Mucosa of rectum (tissue), 2 donors: ENCODE measurements around the gene FOXF1.

ENCODE experiments used
- H3K27ac ChIP-seq, 2 donors: one replicate each; pipeline ENCODE4 v1.7.0; 2013; ENCODE audit warnings: inconsistent platforms in 2 of 2, low read depth in 2 of 2, low read length in 2 of 2
- H3K27me3 ChIP-seq, 2 donors: one replicate each; pipeline ENCODE4 v1.7.0; 2013; ENCODE audit warnings: low read length in 2 of 2; ENCODE audit not compliant: control insufficient read depth in 2 of 2, insufficient read depth in 2 of 2
- H3K36me3 ChIP-seq, 2 donors: one replicate each; pipeline ENCODE4 v1.7.0; 2013; ENCODE audit warnings: low read length in 2 of 2; ENCODE audit not compliant: control insufficient read depth in 2 of 2, insufficient read depth in 2 of 2
- H3K4me1 ChIP-seq, 2 donors: one replicate each; pipeline ENCODE4 v1.7.0; 2013; ENCODE audit warnings: low read length in 2 of 2, mild to moderate bottlenecking in 1 of 2; ENCODE audit not compliant: control insufficient read depth in 2 of 2, insufficient read depth in 2 of 2
- H3K4me3 ChIP-seq, 2 donors: one replicate each; pipeline ENCODE4 v1.7.0; 2013; ENCODE audit warnings: low read length in 2 of 2
- H3K9ac ChIP-seq, 2 donors: one replicate each; pipeline ENCODE4 v1.7.0; 2013; ENCODE audit warnings: low read length in 2 of 2, low read depth in 1 of 2, mild to moderate bottlenecking in 1 of 2
- H3K9me3 ChIP-seq, 2 donors: one replicate each; pipeline ENCODE4 v1.7.0; 2013; ENCODE audit warnings: low read length in 2 of 2; ENCODE audit not compliant: control insufficient read depth in 2 of 2
- donor health status: healthy.
- donor health status: Normal muscosa, but diverticular disease.

The FOXF1 gene

DNA sequence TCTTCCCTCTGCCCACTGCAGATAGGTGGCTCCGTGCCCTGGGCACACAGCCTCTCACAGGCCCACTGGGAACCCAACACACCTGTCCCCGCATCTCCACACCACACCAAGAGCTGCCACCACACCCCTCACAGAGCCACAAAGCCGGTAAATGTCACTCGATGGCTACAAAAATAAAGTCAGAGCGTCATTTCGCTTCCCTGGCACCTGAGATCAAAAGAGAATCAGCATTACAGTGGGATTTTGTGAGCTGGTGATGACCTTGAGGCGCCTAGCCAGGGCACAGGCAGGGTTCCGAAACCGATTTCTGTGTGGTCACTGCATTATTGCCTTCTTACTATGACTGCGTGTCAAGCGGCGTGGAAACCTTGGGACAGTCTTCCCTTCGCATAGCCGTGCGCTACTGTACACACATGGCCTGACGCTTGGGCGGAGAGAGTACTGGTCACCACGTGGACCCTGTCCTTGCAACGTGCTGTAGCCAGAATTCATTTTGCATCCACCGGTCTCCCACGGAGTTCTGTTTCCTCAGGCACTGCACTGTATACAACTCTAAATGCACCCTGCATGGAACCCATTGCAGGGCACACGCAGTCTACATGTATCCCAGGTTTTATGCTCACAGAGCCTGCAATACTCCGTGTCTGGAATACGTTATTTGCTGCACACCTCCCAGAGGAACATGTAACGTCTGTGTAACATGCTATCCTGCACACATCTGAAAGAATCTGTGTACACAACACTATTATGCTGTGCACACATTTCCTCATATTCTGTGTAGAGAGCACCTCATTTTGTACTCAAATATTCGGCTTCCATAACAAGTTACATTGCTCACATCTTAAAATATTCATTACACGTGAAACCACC, 5.8 kb upstream of the FOXF1 start:
- Histone ChIP-seq H3K4me1 (peaks cover 7 to 12% of the 10 kb centered on the region in 2 donors), H3K36me3 (no peaks in the 10 kb centered on the region), H3K27ac (peak overlapping the region; percentile 78 to 84), H3K9ac (peak overlapping the region; percentile 65), H3K9me3 (no peaks in the 10 kb centered on the region), H3K4me3 (peak overlapping the region; percentile 42 to 61), H3K27me3 (peaks cover 59 to 69% of the 10 kb centered on the region in 2 donors)

GRCh38 chr16:86505185-86505898, 5.0 kb upstream of the FOXF1 start:
- peaks cover 59 to 69% of the 10 kb centered on the region in 2 donors for H3K27me3 ChIP-seq
- peak overlapping the region; percentile 41 to 76 for H3K9ac ChIP-seq
- peak overlapping the region; percentile 34 to 61 for H3K4me3 ChIP-seq
- H3K9me3 ChIP-seq, result no peaks in the 10 kb centered on the region
- H3K4me1 ChIP-seq, result peaks cover 7 to 12% of the 10 kb centered on the region in 2 donors
- H3K36me3 ChIP-seq, result no peaks in the 10 kb centered on the region
- peak overlapping the region; percentile 88 to 93 for H3K27ac ChIP-seq

- H3K27me3 ChIP-seq, result peaks cover 53 to 66% of the 10 kb centered on the region in 2 donors
- no peaks in the 10 kb centered on the region for H3K9me3 ChIP-seq
- H3K27ac ChIP-seq, result peak overlapping the region; percentile 88 to 93
- peaks cover 4 to 12% of the 10 kb centered on the region in 2 donors for H3K4me1 ChIP-seq
- H3K36me3 ChIP-seq, result no peaks in the 10 kb centered on the region
- H3K9ac ChIP-seq, result peak overlapping the region; percentile 72 to 76
- peak overlapping the region; percentile 24 to 65 for H3K4me3 ChIP-seq
Measured at GRCh38 chr16:86505899-86506864, 4.1 kb upstream of the FOXF1 start.

DNA sequence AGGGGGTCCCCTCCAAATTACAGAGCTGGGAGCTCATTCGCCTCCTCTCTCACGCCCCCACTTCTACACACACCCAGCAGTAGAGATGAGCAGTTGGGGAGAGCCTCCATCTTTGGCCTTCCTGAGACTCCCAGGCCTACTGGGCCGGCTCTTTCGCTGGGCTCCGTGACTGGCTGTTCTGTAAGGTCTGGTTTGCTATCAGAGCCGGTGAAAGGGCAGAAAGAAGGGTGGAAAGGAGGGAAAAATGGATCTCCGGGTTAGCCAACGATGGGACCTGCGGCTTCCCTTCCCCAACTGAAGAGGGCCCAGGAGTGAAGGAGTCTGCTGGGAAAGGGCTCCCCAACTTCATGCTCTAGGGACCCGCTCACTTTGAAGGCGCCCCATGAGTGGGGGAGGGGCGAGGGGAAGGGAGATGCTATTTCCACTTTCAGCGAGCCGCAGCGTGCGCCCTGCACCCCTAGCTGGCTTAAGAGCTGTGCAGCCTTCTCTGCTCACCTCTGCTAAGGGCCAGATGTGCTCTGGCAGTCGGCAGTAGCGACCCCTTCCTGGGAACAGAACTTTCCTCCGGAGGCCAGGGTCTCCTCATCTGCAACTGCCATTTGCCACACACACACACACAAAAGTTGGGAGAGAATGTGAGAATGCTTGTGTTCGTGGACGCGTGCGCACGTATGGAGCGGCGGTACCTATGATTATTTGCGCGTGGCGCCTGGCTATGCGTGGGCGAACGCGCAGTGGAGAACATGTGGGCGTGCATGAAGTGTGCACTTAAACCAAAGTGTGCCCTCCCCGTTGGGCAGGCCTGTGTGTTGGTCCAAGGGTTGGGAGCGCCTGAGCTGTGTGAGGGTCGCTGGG, 2.9 kb upstream of the FOXF1 start:
- H3K36me3 ChIP-seq, result no peaks in the 10 kb centered on the region
- H3K9ac ChIP-seq, result peak overlapping the region; percentile 72 to 76
- H3K4me1 ChIP-seq, result peaks cover 4 to 12% of the 10 kb centered on the region in 2 donors
- H3K27ac ChIP-seq, result peak overlapping the region; percentile 88 to 93
- peak overlapping the region; percentile 65 to 74 for H3K4me3 ChIP-seq
- H3K27me3 ChIP-seq, result peaks cover 47 to 66% of the 10 kb centered on the region in 2 donors
- H3K9me3 ChIP-seq, result no peaks in the 10 kb centered on the region

DNA sequence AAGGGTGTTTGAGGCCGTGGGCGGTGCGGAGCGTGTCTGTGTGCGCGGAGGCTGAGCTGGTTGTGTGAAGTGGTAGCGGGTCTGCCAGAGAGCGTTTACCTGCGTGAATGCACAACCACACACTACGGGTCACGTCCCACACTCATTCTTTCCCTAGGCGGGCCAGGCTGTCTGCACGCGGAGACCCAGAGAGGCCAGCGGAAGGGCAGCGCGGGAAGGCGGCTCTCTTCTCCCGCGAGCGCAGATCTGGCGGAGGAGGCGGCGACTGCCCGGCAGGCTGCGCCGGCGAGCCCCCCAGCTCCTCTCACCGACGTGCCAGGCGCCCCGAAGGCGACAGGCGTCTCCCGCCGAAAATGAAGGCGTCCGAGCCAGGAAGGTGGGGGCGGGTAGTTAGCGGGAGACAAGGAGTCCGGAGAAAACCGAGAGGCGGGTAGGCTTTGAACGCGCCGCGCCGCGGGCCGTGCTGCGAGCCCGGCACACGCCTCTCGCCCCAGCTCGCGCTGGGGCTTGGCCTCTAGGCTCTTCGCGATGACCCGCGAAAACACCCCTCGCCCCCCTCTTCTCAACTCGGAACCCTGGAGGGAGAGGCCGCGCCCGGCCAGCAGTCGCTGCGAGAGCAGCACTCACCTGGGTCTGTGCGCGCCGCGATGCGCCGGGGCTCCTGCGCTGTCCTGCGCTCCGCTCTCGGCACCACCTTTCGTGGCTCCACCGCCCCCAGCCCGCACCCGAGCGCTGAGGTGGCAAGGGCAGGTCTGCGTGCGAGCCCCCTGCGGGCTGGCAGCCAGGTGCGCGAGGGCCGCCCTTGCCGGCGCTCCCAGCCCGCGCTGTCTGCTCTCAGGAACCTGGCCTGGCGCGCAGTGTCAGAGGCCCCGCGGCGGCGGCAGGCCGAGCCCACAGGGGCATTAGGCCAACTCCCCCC, 2.0 kb upstream of the FOXF1 start:
- Histone ChIP-seq H3K36me3 (no peaks in the 10 kb centered on the region), H3K9me3 (no peaks in the 10 kb centered on the region), H3K27ac (peak overlapping the region; percentile 88 to 93), H3K4me3 (peak overlapping the region; percentile 74 to 79), H3K9ac (peak overlapping the region; percentile 72 to 76), H3K4me1 (peaks cover 4 to 12% of the 10 kb centered on the region in 2 donors), H3K27me3 (peaks cover 42 to 63% of the 10 kb centered on the region in 2 donors)

DNA sequence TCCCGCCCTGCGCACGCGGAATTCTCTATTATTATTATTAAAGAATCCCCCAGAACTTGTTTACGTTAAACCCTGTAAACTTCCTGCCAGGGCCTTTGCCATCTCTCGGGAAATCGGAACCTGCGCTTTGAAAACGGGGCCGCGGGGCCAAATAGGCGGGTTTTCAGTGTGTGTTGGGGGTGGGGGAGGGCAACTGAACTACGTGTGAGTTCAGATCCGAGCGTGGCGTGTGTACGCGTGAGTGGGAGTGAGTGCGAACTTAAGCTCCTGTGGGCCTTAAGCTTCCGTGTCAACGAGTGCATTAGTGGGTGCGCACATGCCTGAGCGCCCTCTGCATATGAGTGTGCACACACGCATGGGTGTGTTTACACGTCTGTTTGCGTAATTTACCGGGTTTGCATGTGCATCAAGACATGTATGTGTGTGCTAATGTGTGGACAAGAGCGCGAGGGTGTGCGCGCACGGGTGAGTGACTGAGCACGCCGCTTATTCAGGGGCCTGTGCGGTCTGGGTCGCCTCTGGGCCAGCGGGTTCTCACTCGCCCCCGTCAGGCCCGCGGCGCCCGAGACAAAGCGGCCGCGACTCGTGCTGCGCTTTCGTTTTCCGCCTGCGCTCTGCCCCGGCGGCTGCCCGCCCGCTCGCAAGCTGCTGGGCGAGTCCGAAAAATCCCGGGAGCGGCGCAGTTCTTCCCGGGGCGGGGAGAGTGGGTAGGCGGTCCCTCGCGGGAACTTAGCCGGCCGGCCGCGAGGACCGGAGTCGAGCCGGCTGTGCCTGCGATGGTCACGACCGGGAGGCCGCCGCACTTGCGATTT, 1.2 kb upstream of the FOXF1 start:
- H3K9ac ChIP-seq, result peak overlapping the region; percentile 72 to 76

DNA sequence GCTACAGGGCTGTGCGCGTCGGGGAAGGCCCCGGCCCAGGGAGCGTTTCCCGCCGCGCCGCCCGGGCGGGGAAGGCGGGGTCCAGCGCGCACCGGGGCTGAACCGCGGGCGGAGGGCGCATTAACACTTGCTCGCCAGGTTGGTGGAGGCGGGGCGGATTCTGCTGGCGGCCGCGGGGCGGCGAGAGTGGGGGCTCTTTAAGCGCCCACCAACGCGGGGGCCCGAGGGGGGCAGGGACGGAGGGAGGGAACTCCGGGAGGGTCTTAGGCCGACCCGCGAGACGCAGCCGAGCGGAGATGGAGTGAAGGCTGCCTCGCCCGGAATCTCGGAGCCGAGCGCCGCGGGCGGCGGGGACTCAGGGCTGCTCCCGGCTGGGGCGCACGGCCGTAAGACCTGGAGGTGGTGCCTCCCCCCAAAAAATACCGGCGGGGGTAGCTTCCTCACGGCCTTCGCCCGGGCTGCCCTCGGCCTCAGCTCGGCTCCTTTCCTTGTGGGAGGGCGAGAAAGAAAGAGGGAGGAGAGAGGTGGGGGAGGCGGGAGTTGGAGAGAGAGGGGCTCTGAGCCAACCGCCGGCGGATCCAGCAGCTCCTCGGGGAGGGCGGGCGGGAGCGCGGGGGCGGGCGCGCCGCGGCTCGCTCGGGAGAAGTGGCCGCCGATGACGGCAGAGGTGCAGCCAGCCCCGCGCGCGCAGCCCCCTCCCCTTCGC, 415 bp upstream of the FOXF1 start:
- Histone ChIP-seq H3K9me3 (no peaks in the 10 kb centered on the region), H3K36me3 (no peaks in the 10 kb centered on the region), H3K27ac (peak overlapping the region; percentile 88 to 93), H3K9ac (peak overlapping the region; percentile 44 to 76), H3K4me1 (peaks cover 4 to 8% of the 10 kb centered on the region in 2 donors), H3K4me3 (peak overlapping the region; percentile 74 to 79), H3K27me3 (peaks cover 30 to 55% of the 10 kb centered on the region in 2 donors)

More for the DNA sequence above, 1.2 kb upstream of the FOXF1 start:
- no peaks in the 10 kb centered on the region for H3K9me3 ChIP-seq
- H3K4me1 ChIP-seq, result peaks cover 4 to 12% of the 10 kb centered on the region in 2 donors
- peak overlapping the region; percentile 74 to 79 for H3K4me3 ChIP-seq
- no peaks in the 10 kb centered on the region for H3K36me3 ChIP-seq
- H3K27ac ChIP-seq, result peak overlapping the region; percentile 88 to 93
- peaks cover 38 to 62% of the 10 kb centered on the region in 2 donors for H3K27me3 ChIP-seq
